GM18907 (cell line): Measurements from ENCODE around the gene PHC1.
A peak's percentile ranks its signal among the peaks of the same experiment; 100 is the strongest.
"Not testable (repeated sequence)": the region's sequence is repeated elsewhere in the genome, so short reads cannot be mapped to it uniquely, and the experiment has no call there.

Source experiments
- ATAC-seq: cut with Tn5 transposase; IDR thresholded peaks from one replicate; pipeline ENCODE4 v1.9.1; 2021; ENCODE audit warnings: mild to moderate bottlenecking, moderate library complexity; ENCODE audit not compliant: unreplicated experiment

The PHC1 gene

DNA sequence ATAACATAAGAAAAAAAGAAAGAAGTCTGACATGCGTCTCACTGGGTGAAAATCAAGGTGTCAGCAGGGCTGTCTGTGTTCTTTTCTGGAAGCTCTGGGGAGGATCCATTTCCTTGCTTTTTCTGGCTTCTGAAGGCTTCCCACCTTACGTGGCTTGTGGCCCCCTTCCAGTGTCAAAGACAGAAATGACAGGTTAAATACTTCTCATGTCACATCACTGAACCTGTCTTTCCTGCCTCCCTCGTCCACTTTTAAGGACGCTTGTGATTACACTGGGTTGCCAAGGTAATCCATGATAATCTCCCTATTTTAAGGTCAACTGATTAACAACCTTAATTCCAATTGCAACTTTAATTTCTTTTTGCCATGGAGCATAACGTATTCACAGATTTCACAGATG, 4.6 kb upstream of the PHC1 start:
- no peak for ATAC-seq

- ATAC-seq: no peak
These were observed 2.6 kb upstream of the PHC1 start for GRCh38 chr12:8911606-8912268.

DNA sequence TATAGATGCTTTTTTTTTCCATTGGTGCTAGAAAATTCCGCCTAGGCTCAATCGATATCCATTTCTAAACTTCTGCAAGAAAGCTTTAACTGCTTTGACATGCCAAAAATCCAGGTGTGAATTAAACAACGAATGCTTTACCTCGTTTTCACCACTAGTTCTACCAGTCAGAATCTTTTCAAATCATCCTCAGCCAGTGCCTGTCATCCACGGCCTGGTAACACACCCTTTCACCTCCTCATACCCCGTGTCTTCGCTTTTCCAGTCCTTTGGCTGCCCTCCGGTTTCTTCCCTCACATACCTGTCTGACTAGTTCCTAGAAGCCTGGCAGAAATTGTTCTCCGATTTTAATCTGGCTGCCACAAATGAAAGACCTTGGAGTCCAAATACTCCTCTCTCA, 1.4 kb upstream of the PHC1 start:
- ATAC-seq: no peak

- ATAC-seq: no peak
These were observed 642 bp upstream of the PHC1 start for GRCh38 chr12:8913702-8914032.

- ATAC-seq: peak; percentile 83
These were observed 612 bp downstream of the PHC1 start for GRCh38 chr12:8914716-8915526.

GRCh38 chr12:8916154-8916553, 1.8 kb downstream of the PHC1 start:
- ATAC-seq: no peak

DNA sequence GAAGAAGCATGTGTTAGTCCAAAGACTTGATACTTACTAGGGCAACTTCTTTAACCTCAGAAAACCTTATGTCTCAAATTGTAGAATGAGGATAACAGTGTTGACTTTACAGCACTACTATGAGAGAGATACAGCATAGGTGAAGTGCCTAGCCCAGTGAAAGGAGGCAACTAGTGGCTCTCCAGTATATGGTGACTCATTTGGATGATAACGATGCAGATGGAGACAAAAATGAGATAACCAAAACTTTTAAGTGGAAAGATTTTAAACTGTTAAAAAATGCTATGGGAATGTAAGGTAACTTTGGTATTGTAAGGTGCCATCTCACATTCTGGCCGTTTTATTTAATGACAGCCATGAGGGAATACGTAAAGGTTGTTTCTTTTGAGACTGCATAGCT, 2.7 kb downstream of the PHC1 start:
- no peak for ATAC-seq

- no peak for ATAC-seq
These were observed 3.4 kb downstream of the PHC1 start for GRCh38 chr12:8917751-8918150.

DNA sequence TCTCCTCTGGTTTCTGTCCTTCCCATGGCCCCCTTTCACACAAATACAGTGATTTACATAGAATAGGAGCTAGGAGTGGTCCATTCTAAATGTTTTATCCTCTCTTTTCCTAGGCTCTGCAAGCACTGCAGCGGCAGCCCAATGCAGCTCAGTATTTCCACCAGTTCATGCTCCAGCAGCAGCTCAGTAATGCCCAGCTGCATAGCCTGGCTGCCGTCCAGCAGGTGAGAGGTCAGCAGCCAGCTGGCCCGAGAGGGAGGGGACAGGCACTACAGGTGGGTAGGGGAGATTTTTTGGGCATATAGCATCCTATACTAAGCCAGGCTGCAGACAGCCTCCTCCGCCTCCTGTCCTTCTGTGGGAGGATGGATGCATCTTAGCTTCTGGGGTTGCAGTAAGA, 5.3 kb downstream of the PHC1 start:
- ATAC-seq: not testable (repeated sequence)

- no peak for ATAC-seq
These were observed 8.2 kb downstream of the PHC1 start for GRCh38 chr12:8922544-8922943.

DNA sequence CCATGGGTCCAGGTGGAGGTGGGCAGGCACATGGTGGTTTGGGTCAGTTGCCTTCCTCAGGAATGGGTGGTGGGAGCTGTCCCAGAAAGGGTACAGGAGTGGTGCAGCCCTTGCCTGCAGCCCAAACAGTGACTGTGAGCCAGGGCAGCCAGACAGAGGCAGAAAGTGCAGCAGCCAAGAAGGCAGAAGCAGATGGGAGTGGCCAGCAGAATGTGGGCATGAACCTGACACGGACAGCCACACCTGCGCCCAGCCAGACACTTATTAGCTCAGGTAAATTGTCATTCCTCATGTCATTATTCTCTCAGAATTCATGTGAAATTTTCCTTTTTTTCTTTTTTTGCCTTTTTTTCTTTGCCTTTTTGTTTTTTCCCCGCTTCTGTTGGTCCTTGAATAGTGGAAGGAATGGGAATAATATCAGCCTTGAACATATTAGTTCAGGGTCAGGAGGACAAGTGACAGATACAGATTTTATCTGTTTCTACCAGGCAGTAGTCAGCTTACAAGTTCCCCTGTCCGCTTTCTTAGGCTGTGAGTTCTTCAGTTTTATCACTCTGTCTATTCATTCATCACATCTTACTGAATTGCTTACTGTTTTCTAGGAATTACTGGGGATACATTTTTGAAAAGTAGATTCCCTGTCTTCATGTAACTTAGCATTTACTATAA, 16.5 kb downstream of the PHC1 start:
- not testable (repeated sequence) for ATAC-seq

GRCh38 chr12:8932464-8932863, 18.2 kb downstream of the PHC1 start:
- not testable (repeated sequence) for ATAC-seq

- ATAC-seq: not testable (repeated sequence)
These were observed 19.8 kb downstream of the PHC1 start for GRCh38 chr12:8934080-8934479.

- no peak for ATAC-seq
These were observed 22.4 kb downstream of the PHC1 start for GRCh38 chr12:8936735-8937134.

- not testable (repeated sequence) for ATAC-seq
These were observed 23.6 kb downstream of the PHC1 start for GRCh38 chr12:8937842-8938442.

- ATAC-seq: no peak
These were observed 27.6 kb downstream of the PHC1 start for GRCh38 chr12:8941691-8942478.

DNA sequence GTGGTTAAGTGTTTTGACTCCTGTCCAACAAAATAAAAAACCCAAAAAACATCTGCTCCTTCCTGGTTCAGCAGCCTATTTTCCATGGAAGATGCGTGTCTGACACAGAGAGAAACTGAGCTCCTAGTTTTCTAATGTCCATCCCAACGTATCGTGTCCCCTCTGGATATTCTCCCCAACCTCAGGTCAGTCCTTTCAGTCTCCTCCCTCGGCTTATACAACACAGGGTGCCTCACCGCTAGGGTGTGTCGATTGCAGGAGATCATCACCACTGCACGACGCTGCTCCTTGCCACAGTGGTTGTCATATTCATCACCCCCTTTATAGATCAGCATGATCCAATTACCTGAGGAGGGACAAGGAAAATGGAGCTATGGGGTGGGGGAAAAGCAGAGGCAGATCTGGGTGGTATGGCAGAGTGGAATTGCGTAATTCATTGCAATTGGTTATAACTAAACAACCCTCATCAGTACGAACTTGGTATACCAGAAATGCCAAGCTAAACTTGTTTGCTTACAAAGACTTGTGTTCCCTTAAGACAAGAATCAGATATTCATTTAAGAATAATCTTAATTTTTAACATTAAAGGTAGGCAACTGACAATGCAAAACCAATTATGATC, 29.4 kb downstream of the PHC1 start:
- no peak for ATAC-seq

- no peak for ATAC-seq
These were observed 32.4 kb downstream of the PHC1 start for GRCh38 chr12:8946733-8947132.

DNA sequence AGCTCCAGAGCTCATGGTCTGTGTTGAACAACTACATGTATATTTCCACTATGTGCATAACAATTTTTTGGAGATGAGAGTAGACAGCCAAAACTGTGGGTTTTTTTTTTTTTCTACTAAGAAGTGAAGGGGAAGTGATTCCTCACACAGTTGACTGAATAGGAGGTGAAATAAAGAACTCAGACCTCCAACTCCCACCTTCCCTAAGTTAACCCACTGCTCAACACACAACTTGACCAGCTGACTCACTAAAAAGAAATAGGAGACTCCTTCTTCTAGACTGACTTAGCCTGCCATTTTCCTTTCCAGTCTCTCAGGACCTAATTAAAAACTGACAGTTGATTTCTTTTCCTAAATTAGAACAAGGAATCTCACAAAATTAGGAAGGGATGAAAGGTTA, 33.4 kb downstream of the PHC1 start:
- no peak for ATAC-seq

DNA sequence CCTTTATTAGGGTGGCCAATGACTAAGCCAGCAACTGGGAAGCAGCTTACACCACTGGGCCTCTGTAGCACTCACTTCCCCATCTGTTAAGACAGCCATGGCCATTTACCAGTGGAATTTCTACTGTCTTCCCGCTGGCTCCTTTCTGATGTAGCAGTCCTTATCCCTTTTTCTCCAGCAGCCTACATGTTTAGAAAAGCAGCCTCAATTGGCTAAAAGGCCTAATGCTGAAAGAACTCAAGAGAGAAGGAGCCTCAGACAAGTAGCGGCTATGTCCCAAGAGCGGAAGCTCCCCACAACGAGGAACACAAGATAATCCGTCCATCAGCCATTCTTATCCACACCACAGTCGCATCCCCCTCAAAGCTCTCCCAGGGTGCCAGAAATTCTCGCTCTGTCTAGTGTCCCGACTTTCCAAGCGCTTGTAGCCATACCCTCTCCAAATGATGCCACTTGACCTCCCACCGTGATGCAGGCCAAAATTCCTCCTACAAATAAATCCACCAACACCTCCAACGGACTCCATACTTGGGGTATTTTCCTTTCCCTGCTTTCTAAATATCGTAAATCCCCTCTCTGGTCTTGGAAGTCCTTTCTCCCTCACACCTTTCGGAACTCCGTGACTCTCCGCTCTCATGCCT, 34.5 kb downstream of the PHC1 start:
- no peak for ATAC-seq
